IMR-90 (cell line): ENCODE data around the gene ASNSD1. TPM values are rescaled to one million over a fixed set of nuclear protein-coding genes. Genes with fewer than 3 reads are reported as not detected.
A peak's percentile ranks its signal among the peaks of the same experiment; 100 is the strongest.
"Not testable (repeated sequence)": the region's sequence is repeated elsewhere in the genome, so short reads cannot be mapped to it uniquely, and the experiment has no call there.

ENCODE experiments used
- ATAC-seq: fragments of 200-7000 bp; cut with Tn5 transposase; 2 replicates; pipeline ENCODE4 v1.9.1; 2020; ENCODE audit warnings: low read depth, mild to moderate bottlenecking, moderate library complexity
- BruUV-seq: library from RNA; stranded (reverse); fragments of 400-500 nt; replicated peaks from 2 replicates; lab custom pipeline; 2021; lab: Mats Ljungman, UMichigan
- CTCF ChIA-PET: fragments of 300-600 bp; formaldehyde crosslinking; extraction: SDS; loops from one replicate; lab custom pipeline; 2021; ENCODE audit warnings: antibody characterized with exemption; lab: Yijun Ruan, JAX
- POLR2A ChIA-PET: fragments of 300-600 bp; sonication (Branson Sonifier 250); formaldehyde crosslinking; loops from one replicate; lab custom pipeline; 2022; ENCODE audit warnings: antibody characterized with exemption; ENCODE audit not compliant: unreplicated experiment; lab: Charles Lee
- DNase-seq: peaks from one replicate; pipeline ENCODE4 v3.0.0; 2013
- H2AFZ ChIP-seq: replicated peaks from 2 replicates; pipeline ENCODE3; 2013; ENCODE audit warnings: low read length, mild to moderate bottlenecking; ENCODE audit not compliant: poor library complexity
- H2AK5ac ChIP-seq: 2 replicates; pipeline ENCODE4 v1.6.1; 2013; ENCODE audit warnings: low read depth, low read length, inconsistent platforms
- H2AK9ac ChIP-seq: replicated peaks from 2 replicates; pipeline ENCODE3; 2013; ENCODE audit warnings: mild to moderate bottlenecking, low read depth, low read length, moderate library complexity; ENCODE audit not compliant: poor library complexity
- H2BK120ac ChIP-seq: 2 replicates; pipeline ENCODE4 v1.6.1; 2013; ENCODE audit warnings: low read depth, low read length, inconsistent platforms
- H2BK15ac ChIP-seq: 3 replicates; pipeline ENCODE4 v1.6.1; 2013; ENCODE audit warnings: low read depth, low read length, inconsistent platforms
- H2BK20ac ChIP-seq: 2 replicates; pipeline ENCODE4 v1.6.1; 2013; ENCODE audit warnings: low read depth, mild to moderate bottlenecking, inconsistent platforms, low read length, moderate library complexity
- H2BK5ac ChIP-seq: 2 replicates; pipeline ENCODE4 v1.6.1; 2013; ENCODE audit warnings: mild to moderate bottlenecking, low read depth, low read length, inconsistent platforms; ENCODE audit not compliant: poor library complexity, severe bottlenecking
- H3K14ac ChIP-seq: replicated peaks from 2 replicates; pipeline ENCODE4 v1.6.1; 2013; ENCODE audit warnings: low read depth, low read length, inconsistent platforms
- H3K18ac ChIP-seq: 2 replicates; pipeline ENCODE4 v1.6.1; 2013; ENCODE audit warnings: low read depth, low read length, control low read depth
- H3K23ac ChIP-seq: 2 replicates; pipeline ENCODE4 v1.6.1; 2013; ENCODE audit warnings: low read depth, low read length, inconsistent platforms
- H3K27ac ChIP-seq: 2 replicates; pipeline ENCODE4 v1.5.1; 2013; ENCODE audit warnings: mild to moderate bottlenecking, control low read depth, low read length; ENCODE audit not compliant: insufficient read depth
- H3K27me3 ChIP-seq: 2 replicates; pipeline ENCODE4 v1.6.1; 2013; ENCODE audit warnings: low read length; ENCODE audit not compliant: control insufficient read depth, insufficient read depth
- H3K36me3 ChIP-seq: 2 replicates; pipeline ENCODE4 v1.6.1; 2013; ENCODE audit warnings: low read length, mixed read lengths; ENCODE audit not compliant: control insufficient read depth, insufficient read depth
- H3K4ac ChIP-seq: 2 replicates; pipeline ENCODE4 v1.6.1; 2013; ENCODE audit warnings: low read depth, low read length, inconsistent platforms
- H3K4me1 ChIP-seq: 2 replicates; pipeline ENCODE4 v1.6.1; 2013; ENCODE audit warnings: low read length, mixed read lengths; ENCODE audit not compliant: control insufficient read depth, insufficient read depth
- H3K4me2 ChIP-seq: 2 replicates; pipeline ENCODE4 v1.6.1; 2013; ENCODE audit warnings: low read depth, mild to moderate bottlenecking, control low read depth, low read length, moderate library complexity
- H3K4me3 ChIP-seq: 2 replicates; pipeline ENCODE4 v1.5.1; 2013; ENCODE audit warnings: low read depth, mild to moderate bottlenecking, control low read depth, low read length, moderate library complexity; ENCODE audit not compliant: insufficient read depth
- H3K56ac ChIP-seq: 2 replicates; pipeline ENCODE4 v1.6.1; 2013; ENCODE audit warnings: low read length, inconsistent platforms; ENCODE audit not compliant: insufficient read depth; ENCODE audit errors: extremely low read depth
- H3K79me1 ChIP-seq, 2 experiments: 2 replicates each; pipeline ENCODE4 v1.6.1; 2013; ENCODE audit warnings: low read length in 2 of 2, inconsistent platforms in 1 of 2, low read depth in 1 of 2
- H3K9ac ChIP-seq: 2 replicates; pipeline ENCODE4 v1.6.1; 2013; ENCODE audit warnings: low read depth, low read length, control low read depth
- H3K9me1 ChIP-seq: 2 replicates; pipeline ENCODE4 v1.6.1; 2013; ENCODE audit warnings: low read length, inconsistent platforms; ENCODE audit not compliant: insufficient read depth
- H3K9me3 ChIP-seq: 2 replicates; pipeline ENCODE4 v1.6.1; 2013; ENCODE audit warnings: low read length; ENCODE audit not compliant: control insufficient read depth, insufficient read depth
- H4K20me1 ChIP-seq: 2 replicates; pipeline ENCODE4 v1.6.1; 2013; ENCODE audit warnings: low read length, inconsistent platforms; ENCODE audit not compliant: insufficient read depth
- H4K5ac ChIP-seq: 2 replicates; pipeline ENCODE4 v1.6.1; 2013; ENCODE audit warnings: mild to moderate bottlenecking, low read depth, low read length, control low read depth
- H4K8ac ChIP-seq, 2 experiments: 2 replicates each; pipeline ENCODE4 v1.6.1; 2013; ENCODE audit warnings: low read depth in 2 of 2, low read length in 2 of 2, control low read depth in 1 of 2, inconsistent platforms in 1 of 2
- H4K91ac ChIP-seq: 2 replicates; pipeline ENCODE4 v1.6.1; 2013; ENCODE audit warnings: low read depth, low read length, inconsistent platforms; ENCODE audit not compliant: insufficient read depth
- CEBPB ChIP-seq: IDR thresholded peaks from 2 replicates; pipeline ENCODE4 v1.6.1; 2012; ENCODE audit warnings: low read depth, low read length, improper control_type of control experiment
- WGBS, 2 experiments: methylation state at CpG; one replicate each; pipeline versions ENCODE4 v1.1.5 to v1.1.7; 2013; ENCODE audit warnings: missing lambda C conversion rate in 2 of 2; ENCODE audit not compliant: insufficient read length in 1 of 2; ENCODE audit errors: extremely low coverage in 2 of 2; 5-methylcytosine and 5-hydroxymethylcytosine counted together
- dilution Hi-C: fragments of 300-500 bp; cut with HindIII; formaldehyde crosslinking; loops from one replicate; pipeline ENCODE4 v1.14.3; 2018; ENCODE audit warnings: low sequenced_read_pairs; ENCODE audit not compliant: unreplicated experiment
- in situ Hi-C: fragments of 300-500 bp; cut with MboI; formaldehyde crosslinking; loops from 3 replicates; pipeline ENCODE4 v1.14.3; 2019; ENCODE audit warnings: low sequenced_read_pairs, inconsistent platforms, mixed read lengths
- intact Hi-C: fragments of 100-400 bp; cut with micrococcal nuclease; formaldehyde crosslinking; loops from 2 replicates; pipeline ENCODE4 v1.10.0; 2022
- polyA plus RNA-seq, 3 experiments: library from polyadenylated mRNA; depleted of rRNA; stranded (reverse); fragments of >200 nt; gene quantifications; 2 replicates each; pipeline ENCODE4 v1.2.3, GENCODE V29; 2012; ENCODE audit warnings: low replicate concordance in 1 of 3
- total RNA-seq: library from RNA; depleted of rRNA; stranded (reverse); fragments of >200 nt; gene quantifications from 2 replicates; pipeline ENCODE4 v1.2.3, GENCODE V29; 2012
- TF ChIP-seq, protein P1 (sequence below): fragments of 150-350 bp; IDR thresholded peaks from 2 replicates; pipeline ENCODE4 v1.6.1; 2016; ENCODE audit warnings: low read depth, mild to moderate bottlenecking, low read length, moderate library complexity, borderline replicate concordance

Gene ASNSD1
- total and polyA plus RNA-seq, 2 of the 4 experiments (the other 2 are of a cell fraction): 29.1 to 35.7 TPM

DNA sequence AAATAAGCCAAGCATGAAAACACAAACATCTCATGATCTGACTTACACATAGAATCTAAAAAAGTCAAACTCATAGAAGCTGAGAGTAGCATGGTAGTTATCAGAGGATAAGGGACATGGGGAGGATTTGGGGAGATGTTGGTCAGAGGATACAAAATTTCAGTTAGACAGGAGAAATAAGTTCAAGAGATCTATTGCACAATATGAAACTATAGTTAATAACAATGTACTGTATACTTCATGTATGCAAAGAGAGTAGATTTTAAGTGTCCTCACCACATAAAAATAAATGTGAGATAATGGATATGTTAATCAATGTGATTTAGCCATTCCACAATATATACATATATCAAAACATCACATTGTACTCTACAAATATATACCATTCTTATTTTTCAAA lies 10.0 kb upstream of the ASNSD1 start:
- H3K9me3 ChIP-seq: peaks cover 2% of the 10 kb centered on the region; the same call in 1 of the 2 replicates
- TF ChIP-seq, protein P1, sequence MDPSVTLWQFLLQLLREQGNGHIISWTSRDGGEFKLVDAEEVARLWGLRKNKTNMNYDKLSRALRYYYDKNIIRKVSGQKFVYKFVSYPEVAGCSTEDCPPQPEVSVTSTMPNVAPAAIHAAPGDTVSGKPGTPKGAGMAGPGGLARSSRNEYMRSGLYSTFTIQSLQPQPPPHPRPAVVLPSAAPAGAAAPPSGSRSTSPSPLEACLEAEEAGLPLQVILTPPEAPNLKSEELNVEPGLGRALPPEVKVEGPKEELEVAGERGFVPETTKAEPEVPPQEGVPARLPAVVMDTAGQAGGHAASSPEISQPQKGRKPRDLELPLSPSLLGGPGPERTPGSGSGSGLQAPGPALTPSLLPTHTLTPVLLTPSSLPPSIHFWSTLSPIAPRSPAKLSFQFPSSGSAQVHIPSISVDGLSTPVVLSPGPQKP: no peak
- peak; percentile 68 for TF ChIP-seq CEBPB
- no peak overlapping the region for H3K23ac ChIP-seq
- H4K20me1 ChIP-seq: no peaks in the 10 kb centered on the region
- no peaks in the 10 kb centered on the region for H3K36me3 ChIP-seq
- no peak overlapping the region for H2AK9ac ChIP-seq
- H3K9me1 ChIP-seq: no peaks in the 10 kb centered on the region
- H4K8ac ChIP-seq: no peak overlapping the region
- no peak overlapping the region for H2BK15ac ChIP-seq
- H2BK120ac ChIP-seq: no peak overlapping the region
- no peak overlapping the region for H3K4me3 ChIP-seq
- H4K5ac ChIP-seq: no peak overlapping the region
- CTCF ChIA-PET: interaction anchor here (2.3 kb wide), 1 partner anchor 9 kb away, joined by 9 read pairs; the partner anchor contains the start of gene ASNSD1
- ATAC-seq (no peak), DNase-seq (no peak)
- no peak overlapping the region for H4K91ac ChIP-seq
- H3K9ac ChIP-seq: no peak overlapping the region
- H2AFZ ChIP-seq: no peak overlapping the region
- peaks cover 1% of the 10 kb centered on the region for H3K4me1 ChIP-seq
- in situ Hi-C loops (no loop called here), intact Hi-C loops (no loop called here), dilution Hi-C loops (no loop called here)
- no peak overlapping the region for H2BK20ac ChIP-seq
- POLR2A ChIA-PET: no interaction called here
- no peak overlapping the region for H3K56ac ChIP-seq
- no TSS peak for BruUV-seq
- H3K4me2 ChIP-seq: no peak overlapping the region
- H3K27ac ChIP-seq: no peak overlapping the region
- no peaks in the 10 kb centered on the region for H3K79me1 ChIP-seq
- no peak overlapping the region for H2BK5ac ChIP-seq
- H2AK5ac ChIP-seq: no peak overlapping the region
- no peak overlapping the region for H3K18ac ChIP-seq
- H3K14ac ChIP-seq: no peak overlapping the region
- no peaks in the 10 kb centered on the region for H3K27me3 ChIP-seq
- H3K4ac ChIP-seq: no peak overlapping the region

DNA sequence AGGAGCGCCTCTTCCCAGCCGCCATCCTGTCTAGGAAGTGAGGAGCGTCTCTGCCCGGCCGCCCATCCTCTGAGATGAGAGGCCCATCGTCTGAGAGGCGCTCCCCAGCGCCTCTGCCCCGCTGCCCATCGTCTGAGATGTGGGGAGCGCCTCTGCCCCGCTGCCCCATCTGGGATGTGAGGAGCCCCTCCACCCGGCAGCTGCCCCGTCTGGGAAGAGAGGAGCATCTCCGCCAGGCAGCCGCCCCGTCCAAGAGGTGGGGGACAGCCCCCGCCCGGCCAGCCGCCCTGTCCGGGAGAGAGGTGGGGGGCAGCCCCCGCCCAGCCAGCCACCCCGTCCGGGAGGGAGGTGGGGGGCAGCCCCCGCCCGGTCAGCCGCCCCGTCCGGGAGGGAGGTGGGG lies 7.8 kb upstream of the ASNSD1 start:
- in situ Hi-C loops, H3K9me1 ChIP-seq, H4K91ac ChIP-seq, H3K4me2 ChIP-seq, H2BK15ac ChIP-seq, H2BK5ac ChIP-seq, H3K23ac ChIP-seq, H3K9me3 ChIP-seq, intact Hi-C loops, H3K4me1 ChIP-seq, H3K4me3 ChIP-seq, H2AK9ac ChIP-seq, H3K18ac ChIP-seq, H2BK20ac ChIP-seq, H4K5ac ChIP-seq, H3K56ac ChIP-seq, H3K27ac ChIP-seq, H3K4ac ChIP-seq, H2AK5ac ChIP-seq, H2BK120ac ChIP-seq, DNase-seq, H4K8ac ChIP-seq, POLR2A ChIA-PET, ATAC-seq, H3K9ac ChIP-seq, H3K36me3 ChIP-seq, H3K79me1 ChIP-seq, CTCF ChIA-PET, H4K20me1 ChIP-seq, H3K14ac ChIP-seq, BruUV-seq, dilution Hi-C loops, H3K27me3 ChIP-seq, H2AFZ ChIP-seq: not testable (repeated sequence)
- 100% methylated on average over 7 of the region's 29 CpGs; no CpG with 5 or more reads in 1 of the 2 experiments for WGBS, 2 experiments
